Measurements from ENCODE around the gene LRRC38.
"Not testable (repeated sequence)": the region's sequence is repeated elsewhere in the genome, so short reads cannot be mapped to it uniquely, and the experiment has no call there.

Gene LRRC38, protein sequence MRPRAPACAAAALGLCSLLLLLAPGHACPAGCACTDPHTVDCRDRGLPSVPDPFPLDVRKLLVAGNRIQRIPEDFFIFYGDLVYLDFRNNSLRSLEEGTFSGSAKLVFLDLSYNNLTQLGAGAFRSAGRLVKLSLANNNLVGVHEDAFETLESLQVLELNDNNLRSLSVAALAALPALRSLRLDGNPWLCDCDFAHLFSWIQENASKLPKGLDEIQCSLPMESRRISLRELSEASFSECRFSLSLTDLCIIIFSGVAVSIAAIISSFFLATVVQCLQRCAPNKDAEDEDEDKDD

DNA sequence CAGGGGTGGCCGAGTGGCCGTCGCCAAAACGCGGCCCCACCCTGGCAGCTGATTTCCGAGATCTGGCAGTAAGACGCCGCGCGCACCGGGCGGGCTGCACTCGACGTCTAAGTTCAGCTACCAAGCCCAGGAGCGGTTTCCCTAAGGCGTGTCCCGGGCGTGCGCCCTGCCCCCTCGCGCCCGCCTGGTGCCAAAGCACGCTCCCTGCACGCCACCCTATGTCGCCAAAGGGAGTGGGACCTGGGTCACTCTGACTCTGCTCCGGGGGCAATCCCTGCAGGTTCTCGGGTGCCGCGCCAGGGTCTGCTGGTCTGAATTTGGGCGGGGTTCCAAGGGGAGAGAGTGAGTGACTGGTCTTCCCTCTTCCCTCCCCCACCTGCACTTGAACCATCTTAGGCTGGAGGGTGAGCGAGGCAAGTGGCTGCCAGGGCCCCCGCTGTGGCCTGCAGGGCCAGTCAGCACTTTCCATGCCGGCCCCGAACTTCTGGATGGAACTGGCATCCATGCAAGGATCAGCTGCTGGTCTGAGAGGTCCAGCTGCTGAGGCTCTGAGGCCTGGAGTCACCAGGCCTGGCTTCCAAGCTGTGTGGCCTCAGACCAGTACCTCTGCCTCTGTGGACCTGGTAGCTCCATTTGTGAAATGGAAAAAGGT lies at the start of gene LRRC38:
TSS of gene LRRC38 (minus strand) at position 109 of the 652 bp plus-strand sequence. CDS start 410 bp downstream, outside the sequence.
- DNase-seq (ENCODE audit: low read depth) = no peak

DNA sequence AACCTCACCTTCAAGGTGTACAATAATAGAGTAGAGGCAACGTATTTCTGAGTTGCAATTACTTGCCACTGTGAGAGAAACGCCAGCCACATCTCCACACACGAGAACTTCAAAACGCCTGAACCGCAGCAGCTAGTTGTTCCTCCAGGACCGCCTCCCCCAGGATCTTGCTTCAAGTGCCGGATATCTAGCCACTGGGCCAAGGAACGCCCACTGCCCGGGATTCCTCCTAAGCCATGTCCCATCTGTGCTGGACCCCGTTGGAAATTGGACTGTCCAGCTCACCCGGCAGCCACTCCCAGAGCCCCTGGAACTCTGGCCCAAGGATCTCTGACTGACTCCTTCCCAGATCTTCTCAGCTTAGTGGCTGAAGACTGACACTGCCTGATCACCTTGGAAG lies 49.2 kb upstream of the LRRC38 start:
- DNase-seq (ENCODE audit: low read depth) = not testable (repeated sequence)

DNA sequence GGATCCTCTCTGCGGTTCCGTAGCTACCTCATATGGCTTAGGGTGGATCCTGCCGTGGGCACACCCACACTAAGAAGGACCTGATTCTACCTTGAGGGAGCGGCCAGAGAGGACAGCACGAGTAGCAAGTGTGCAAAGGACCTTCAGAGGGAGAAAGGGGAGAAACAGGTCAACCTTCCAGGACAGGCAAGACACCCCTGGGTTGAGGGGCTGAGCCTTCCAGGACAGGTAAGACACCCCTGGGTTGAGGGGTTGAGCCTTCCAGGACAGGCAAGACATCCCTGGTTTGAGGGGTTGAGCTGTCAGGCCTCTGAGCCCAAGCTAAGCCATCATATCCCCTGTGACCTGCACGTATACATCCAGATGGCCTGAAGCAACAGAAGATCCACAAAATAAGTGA lies 46.7 kb upstream of the LRRC38 start:
- DNase-seq (ENCODE audit: low read depth) = no peak

DNA sequence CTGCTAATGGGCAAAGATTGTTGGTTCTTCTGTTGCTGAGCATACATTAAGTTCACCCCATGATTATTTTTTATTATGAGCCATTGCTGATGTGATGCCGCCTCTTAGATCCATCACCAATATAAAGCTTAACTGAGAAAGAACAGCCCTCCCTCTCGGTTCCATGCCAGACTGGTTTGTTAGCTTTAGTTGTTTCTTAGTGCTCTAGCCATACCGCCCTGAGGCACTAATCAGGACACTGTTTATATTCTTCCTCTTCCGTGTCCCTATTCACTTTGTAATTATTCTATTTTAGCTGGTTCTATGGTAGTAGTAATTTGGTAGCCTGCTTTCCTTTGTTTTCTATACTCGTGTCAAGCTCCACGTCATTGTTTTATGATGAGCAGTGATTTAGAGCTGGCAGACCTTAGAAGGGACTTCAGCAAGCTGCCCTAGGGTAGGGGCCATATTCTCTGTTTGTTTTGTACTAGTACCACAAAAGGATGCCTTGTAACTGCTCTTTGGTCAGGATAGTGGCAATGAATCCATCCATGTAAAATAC lies 42.5 kb upstream of the LRRC38 start:
- no peak for DNase-seq (ENCODE audit: low read depth)

DNA sequence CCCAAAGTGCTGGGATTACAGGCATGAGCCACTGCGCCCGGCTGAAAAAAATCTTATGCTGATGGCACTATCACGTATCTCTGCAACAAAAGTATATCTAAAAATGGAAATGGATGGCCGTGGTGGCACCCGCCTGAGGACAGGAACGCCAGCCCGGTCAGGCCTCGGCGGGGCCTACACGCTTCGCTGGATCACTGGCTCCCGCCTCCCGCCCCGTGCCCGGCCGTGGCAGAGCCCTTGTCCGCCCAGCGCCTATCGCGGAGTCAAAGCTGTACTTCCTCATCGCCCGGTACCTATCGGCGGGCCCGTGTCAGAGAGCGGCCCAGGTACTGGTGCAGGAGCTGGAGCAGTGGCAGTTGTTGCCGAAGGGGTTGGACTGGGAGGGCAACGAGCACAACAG lies 41.0 kb upstream of the LRRC38 start:
- no peak for DNase-seq (ENCODE audit: low read depth)

DNA sequence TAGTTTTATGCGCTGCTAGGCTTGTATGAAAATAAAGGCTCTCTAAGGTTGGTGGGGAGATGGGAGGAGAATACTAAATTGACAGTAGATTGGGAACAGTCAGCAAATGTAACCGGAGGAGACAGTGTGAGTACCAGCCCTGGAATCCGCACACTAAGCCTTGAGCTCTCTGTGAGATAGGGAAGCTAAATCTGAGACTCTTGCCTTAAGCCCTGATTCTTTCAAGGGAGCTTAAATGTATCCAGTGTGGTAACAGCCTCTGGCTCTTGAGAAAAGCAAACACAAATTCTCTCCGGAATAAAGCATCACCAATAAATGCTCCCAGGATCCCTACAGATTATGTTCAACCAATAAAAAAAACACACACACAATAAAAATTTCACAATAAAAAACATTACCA lies 36.9 kb upstream of the LRRC38 start:
- DNase-seq (ENCODE audit: low read depth) = no peak

DNA sequence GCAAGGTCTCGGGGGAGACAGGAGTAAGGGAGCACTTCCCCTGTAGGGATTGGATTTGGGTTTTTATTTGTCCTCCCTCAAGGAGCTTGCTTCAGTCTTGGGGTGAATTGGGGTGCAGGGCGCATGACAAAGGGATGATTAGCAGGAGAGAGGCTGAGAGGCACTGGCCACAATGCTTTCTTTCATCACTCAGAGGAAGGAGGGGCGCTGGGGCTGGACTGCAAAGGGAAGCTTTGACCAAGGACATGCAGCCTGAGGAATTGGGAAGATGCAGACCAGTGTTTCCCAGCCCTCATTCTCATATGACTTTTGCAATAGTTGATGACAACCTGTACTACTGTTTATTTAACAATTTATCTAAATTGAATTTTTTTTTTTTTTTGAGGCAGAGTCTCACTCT lies 35.7 kb upstream of the LRRC38 start:
- no peak for DNase-seq (ENCODE audit: low read depth)

DNA sequence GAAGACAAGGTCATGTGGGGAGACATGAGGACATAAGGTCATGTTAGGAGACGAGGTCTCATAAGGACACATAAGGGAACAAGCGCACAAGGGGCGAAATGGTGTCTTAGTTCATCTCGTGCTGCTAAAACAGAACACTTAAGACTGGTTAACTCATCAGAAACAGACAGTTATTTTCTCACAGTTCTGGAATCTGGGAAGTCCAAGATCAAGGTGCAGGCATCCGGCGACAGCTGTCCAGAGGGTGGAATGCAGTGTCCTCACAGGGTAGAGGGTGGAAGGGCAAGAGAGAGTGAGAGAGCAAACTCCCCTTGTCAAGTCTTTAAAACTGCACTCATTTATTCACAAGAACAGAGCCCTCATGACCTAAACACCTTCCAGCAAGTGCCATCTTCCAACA lies 35.2 kb upstream of the LRRC38 start:
- no peak for DNase-seq (ENCODE audit: low read depth)

DNA sequence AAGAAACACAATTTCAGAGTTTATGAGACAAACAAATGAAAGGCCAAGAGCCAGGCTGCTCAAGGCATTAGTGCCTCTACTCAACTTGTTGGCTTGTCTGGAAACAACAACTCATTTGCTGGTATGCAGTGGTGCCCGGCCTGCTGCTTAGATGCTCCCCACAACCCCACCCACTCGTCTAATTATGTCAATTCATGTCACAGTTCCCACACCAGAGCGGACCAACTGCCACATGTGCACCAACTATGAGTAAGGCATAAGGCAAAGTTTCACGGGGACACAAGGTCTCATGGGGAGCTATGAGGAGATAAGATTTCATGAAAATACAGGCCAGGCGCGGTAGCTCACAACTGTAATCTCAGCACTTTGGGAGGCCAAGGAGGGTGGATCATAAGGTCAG lies 34.5 kb upstream of the LRRC38 start:
- no peak for DNase-seq (ENCODE audit: low read depth)

DNA sequence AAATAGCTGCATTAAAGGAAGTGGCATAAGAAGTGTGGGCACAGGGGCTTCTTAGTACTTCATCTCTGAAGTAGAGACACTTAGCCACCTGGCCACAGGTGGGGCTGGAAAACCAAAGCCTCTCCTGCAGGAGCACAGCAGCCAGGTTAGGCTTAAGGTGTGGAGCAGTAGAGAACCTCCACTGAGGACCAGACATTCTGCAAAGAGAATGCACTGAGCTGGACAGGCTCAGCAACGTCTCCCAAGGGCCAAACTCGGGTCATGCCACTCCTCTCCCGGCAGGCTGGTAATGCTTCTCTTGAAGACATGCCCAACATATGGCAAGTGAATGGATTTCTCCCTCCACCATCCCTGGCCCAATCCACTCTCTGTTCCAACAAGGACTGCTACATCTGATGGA lies 33.0 kb upstream of the LRRC38 start:
- no peak for DNase-seq (ENCODE audit: low read depth)

DNA sequence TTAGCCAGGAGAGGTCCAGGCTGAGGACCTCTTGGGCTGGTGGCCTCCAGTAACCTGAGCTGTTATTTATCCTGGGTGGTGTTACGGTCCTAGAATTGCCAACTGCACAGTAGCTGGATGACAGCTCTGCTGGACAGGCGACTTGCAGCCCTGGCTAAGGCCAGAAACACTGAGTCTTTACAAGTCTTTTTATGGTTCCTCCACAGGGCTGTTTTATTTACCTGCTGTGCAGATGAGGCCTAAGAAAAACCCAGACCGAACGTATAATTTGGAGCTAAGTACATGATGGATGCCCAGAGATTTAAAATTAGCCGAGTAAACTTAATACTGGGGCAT lies 30.4 kb upstream of the LRRC38 start:
- DNase-seq (ENCODE audit: low read depth) = no peak

DNA sequence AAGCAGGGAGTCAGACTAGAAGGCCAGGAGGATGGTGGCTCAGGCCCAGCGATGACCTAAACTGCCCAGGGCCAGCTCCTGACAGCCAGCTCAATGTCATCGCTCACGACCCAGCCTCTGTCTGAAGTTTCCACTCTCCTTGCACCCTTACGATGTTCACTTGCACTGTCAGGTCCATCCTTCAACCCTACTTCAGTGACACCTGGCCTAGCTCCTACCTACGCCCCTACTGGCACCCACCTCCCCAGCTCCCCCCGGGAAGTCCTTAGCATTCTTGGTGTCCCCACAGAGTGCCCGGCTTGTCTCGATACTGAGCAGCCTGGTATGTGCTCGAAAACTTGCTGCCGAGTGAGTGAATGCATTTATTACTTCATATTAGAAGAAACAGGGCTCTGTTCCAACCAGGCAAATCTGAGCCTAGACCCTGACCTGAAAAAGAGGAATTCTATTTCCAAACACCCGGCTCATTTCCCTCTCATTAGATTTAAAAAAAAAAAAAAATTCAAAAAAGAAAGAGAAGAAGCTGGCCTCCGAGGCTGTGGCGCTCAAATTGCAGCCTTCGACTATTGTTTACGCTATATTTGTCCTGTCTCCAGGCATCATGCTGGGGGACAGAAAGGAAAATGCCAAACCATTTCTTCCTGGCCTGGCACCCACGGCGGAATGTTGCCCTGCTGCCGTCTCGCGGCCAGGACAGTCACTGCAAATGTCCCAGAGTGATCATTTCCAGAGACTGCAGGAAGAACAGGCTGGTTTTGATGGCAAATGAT lies 29.8 kb upstream of the LRRC38 start:
- no peak for DNase-seq (ENCODE audit: low read depth)

DNA sequence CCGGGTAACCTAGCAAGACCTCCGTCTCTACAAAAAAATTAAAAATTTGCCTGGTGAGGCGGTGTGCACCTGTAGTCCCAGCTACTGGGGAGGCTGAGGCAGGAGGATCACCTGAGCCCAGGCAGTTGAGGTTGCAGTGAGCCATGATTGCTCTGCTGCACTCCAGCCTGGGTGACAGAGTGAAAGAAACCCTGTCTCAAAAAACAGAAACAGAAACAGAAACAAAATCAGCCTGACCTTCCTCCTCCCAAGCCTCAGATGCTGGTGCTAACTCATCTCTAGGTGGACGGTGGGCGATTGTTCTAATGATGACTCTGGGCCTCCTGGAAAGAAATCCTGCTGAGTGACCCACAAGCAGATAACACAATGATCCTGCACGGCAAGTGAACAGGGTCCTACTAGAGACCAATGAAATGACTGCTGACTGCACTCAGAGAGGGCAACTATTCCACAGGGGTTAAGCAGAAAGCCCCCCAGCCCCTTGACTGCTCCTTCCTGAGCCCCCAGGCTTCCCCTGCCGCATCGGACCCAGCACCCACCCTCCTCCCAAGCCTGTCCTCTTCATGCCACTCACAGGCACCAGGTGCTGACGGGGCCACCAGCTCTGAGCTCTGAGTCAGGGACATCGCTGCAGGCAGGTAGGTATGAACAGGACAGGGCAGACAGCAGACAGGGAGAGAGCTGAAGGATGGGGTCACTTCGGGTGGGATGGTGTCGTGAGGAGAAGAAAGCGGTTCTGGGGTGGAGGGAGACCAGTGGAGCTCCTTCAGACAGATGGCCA lies 27.8 kb upstream of the LRRC38 start:
- DNase-seq (ENCODE audit: low read depth) = no peak

DNA sequence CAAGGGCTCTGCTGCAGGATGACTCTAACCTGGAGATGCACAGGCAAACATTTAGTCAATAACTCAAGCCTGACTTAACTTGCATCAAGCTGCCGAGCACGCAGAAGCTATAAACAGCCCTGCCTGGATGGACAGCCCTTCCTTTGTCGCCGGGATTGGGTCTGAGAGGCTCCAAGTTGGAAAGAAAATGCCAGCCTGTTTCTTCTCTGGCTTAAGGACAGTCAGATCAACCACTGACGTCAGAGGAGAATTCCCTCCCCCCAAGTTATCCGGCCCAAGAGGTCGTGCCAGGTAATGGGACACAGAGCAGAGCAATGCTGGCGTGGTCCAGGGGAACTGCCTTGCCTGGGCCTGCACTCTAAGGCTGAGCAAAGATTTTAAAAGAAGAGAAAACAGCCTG lies 27.1 kb upstream of the LRRC38 start:
- no peak for DNase-seq (ENCODE audit: low read depth)

DNA sequence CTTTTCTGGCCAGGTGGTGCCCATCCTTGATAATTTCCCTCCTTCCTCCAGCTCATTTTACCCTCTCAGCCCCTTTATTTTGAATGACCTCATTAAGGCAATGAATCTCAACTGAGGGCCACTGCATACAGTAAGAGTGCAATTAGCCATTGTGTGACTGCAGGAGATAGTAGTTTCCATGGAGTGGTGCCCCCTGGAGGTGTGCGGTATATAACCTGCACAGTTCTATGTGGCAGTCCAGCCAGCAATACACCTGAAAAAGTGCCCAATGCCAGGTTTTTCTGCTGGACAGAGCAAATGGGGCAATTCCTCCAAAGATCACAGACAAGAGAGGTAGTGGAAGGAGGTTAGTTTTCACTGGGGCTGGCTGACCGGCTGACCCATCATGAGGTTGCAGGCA lies 25.9 kb upstream of the LRRC38 start:
- DNase-seq (ENCODE audit: low read depth) = no peak

DNA sequence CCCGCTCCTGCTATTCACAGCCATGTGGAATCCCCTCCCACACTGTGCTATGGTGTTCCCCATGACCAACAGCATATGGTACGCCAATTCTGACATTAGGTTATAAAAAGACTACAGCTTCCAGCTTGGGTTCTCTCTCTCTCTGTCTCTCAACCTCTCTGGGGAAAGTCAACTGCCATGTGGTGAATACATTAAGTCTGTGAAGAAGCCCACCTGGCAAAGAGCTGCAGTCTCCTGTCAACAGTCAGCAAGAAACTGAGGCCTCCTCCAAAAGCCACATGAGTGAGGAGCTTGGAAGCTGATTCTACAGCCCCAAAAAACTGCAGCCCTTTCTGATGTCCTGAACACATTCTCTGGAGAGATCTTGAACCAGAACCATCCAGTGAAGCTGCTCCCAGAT lies 25.0 kb upstream of the LRRC38 start:
- no peak for DNase-seq (ENCODE audit: low read depth)

DNA sequence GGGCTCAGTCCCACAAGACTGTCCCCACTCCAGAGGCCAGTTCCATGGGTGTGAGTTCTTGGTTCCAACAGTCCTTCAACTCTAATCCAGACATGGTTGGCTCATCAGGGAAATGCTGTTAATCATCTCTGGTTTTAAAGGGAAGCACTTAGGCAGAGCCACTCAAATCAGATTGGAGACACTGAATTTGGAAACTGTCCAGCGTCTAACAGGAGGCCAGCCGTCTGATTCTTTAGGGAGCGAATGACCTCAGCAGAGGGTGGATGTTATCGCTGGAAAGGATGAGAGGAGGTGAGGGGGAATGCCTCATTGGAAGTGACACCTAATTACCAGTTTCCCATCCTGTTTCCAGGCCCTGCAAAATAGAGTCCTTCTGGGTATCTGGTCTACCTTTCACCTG lies 22.8 kb upstream of the LRRC38 start:
- DNase-seq (ENCODE audit: low read depth) = no peak

DNA sequence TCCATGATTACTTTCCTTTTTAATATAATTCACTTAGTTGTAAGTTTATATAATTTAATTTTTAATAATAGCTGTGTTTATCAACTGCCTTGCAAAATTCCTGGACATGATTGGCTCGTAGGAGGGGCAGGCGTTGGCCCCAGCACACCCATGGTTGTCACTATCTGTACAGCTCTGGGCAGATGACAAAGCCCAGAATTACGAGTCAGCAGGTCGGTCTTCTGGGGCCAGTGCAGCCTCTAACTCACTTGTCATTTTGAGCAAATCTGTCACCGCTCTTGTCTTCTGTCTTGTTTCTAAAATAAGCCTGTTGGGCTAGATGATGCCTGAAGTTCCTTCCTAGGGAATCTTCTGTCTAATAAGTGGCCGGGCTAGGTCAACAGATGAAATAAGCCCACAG lies 21.4 kb upstream of the LRRC38 start:
- no peak for DNase-seq (ENCODE audit: low read depth)

DNA sequence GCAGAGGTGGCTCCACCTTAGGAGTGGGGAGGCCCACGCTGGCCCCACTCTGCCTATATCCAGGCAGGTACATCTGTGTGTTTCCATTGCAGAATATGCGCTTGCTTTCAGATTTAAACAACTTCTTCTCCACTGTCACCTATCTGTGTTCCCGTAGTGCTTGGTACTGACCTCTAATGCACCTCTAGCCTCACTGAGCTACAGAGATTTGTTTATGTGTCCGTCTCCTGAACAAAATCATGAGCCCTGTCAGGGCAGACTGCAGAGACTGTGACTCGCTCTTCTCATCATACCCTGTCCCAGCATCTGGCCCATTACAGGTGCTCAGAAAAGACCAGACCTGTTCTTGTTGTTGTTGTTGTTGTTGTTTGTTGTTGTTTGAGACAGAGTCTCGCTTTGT lies 14.5 kb upstream of the LRRC38 start:
- DNase-seq (ENCODE audit: low read depth) = no peak

DNA sequence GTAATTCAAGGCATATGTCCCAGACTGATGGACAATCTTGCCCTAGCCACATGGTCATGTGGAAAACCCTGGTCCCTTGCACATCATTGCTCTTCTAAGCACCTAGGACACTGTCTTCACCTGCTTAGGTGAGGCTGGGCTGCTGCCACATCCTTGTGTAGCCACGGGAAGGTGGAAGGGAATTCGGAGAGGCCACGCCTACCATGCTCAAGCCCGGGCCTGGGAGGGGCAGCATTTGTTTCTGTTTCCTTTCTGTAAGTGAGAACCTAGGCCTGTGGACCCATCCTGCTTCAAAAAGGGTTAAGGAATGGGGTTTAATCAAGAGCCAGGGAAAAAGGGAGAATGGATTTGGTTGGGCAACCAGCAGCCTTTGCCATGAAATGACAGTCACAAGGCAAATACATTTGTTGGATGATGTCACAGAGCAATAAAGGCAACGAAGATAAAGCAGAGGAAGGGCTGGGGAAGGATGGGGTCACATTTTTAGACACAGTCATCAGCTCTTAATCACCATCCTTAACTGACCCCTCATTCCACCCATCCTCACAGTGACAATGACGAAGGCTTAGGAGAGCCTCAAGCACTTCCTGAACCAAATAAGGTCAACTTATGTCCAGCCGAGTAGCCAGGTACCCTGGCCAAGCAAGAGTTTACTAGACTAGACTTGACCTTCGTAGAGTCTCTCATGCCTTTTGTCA lies 10.1 kb upstream of the LRRC38 start:
- DNase-seq (ENCODE audit: low read depth) = no peak

DNA sequence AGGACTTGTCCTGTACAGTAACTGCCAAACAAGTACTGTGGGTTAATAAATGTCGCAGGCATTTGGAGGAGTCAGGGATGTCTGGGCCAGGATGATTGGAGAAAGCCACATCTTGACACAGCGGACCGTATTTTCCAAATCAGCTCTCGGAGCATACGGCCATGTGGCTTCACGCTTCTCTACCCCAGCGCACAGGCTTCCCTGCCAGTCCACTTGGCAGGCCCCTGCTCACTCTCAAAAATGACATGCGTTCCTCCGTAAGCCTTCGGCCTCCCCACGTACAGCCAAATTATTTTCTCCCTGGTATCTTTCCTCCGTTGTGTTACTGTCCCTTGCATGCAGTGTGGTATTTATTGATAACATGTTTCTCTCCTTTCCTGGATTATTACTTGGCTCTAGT lies 7.2 kb upstream of the LRRC38 start:
- DNase-seq (ENCODE audit: low read depth) = no peak
